DMS153 treated with DMSO at 0.1 percent for 48 hours (cell line): Measurements from ENCODE around the gene TLDC2.

Source experiments
- DNase-seq: peaks from one replicate; lab custom pipeline; 2025; ENCODE audit not compliant: unreplicated experiment; lab: John Stamatoyannopoulos, UW

Gene TLDC2

DNA sequence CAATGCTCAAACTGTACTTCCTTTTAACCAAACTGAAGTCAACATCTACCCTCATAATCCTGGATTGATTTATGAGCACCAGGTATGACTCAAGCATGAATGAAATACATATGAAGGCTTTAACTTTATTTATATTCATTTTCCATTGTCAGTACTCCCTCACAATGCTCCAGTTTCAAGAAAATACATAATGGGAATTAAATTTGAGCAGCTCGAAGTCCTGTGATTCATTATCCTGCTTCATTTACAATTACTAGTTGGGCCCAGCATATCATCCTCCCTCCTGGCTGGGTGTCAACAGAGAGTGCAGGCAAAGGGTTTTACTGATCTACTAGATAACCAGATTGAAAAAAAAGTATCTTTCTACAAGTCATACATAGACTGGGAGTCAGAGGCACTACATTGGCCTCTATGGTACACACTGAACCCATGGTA lies 65.5 kb downstream of the TLDC2 start:
- DNase-seq = no peak
